Measurements from ENCODE around the gene KCNJ13. TPM values are rescaled to one million over a fixed set of nuclear protein-coding genes. Genes with fewer than 3 reads are reported as not detected.

The KCNJ13 gene
- total RNA-seq = not detected in 3 replicates
- long read RNA-seq = 0 reads

GRCh38 chr2:232776435-232776834 is at the start of gene KCNJ13:
TSS of gene KCNJ13 (minus strand) at chr2:232776565. CDS start at chr2:232771362, 5,203 bp downstream.
- no peak within 1 kb of the TSS for H3K27ac Mint-ChIP-seq (ENCODE audit: unreplicated experiment)
- H3K9me3 Mint-ChIP-seq (ENCODE audit: low read depth) = no peaks in the 10 kb centered on the region
- no peak for TF ChIP-seq CTCF (IDR thresholded peaks at IDR 0.05)
- peaks cover 7% of the 10 kb centered on the region for H3K36me3 Mint-ChIP-seq (ENCODE audit: low read depth)
- H3K27me3 Mint-ChIP-seq (ENCODE audit: low read depth) = no peaks in the 10 kb centered on the region
- H3K4me3 Mint-ChIP-seq (ENCODE audit: unreplicated experiment) = no peak within 1 kb of the TSS
- DNase-seq (ENCODE audit: low spot score) = no peak
- H3K4me1 Mint-ChIP-seq (ENCODE audit: low read depth) = peaks cover 20% of the 10 kb centered on the region

GRCh38 chr2:232817756-232818155 is 41.4 kb upstream of the KCNJ13 start:
- Mint-ChIP-seq H3K27ac (ENCODE audit: unreplicated experiment) (no peak overlapping the region), H3K36me3 (ENCODE audit: low read depth) (peaks cover 33% of the 10 kb centered on the region), H3K27me3 (ENCODE audit: low read depth) (no peaks in the 10 kb centered on the region), H3K9me3 (ENCODE audit: low read depth) (no peaks in the 10 kb centered on the region), H3K4me3 (ENCODE audit: unreplicated experiment) (no peak overlapping the region), H3K4me1 (ENCODE audit: low read depth) (no peaks in the 10 kb centered on the region)
- TF ChIP-seq CTCF (IDR thresholded peaks at IDR 0.05) = no peak
- DNase-seq (ENCODE audit: low spot score) = no peak

- Mint-ChIP-seq H3K9me3 (ENCODE audit: low read depth) (no peaks in the 10 kb centered on the region), H3K27me3 (ENCODE audit: low read depth) (no peaks in the 10 kb centered on the region), H3K4me1 (ENCODE audit: low read depth) (no peaks in the 10 kb centered on the region), H3K4me3 (ENCODE audit: unreplicated experiment) (no peak overlapping the region), H3K36me3 (ENCODE audit: low read depth) (peaks cover 36% of the 10 kb centered on the region), H3K27ac (ENCODE audit: unreplicated experiment) (no peak overlapping the region)
- TF ChIP-seq CTCF (IDR thresholded peaks at IDR 0.05) = no peak
- DNase-seq (ENCODE audit: low spot score) = no peak
These were observed 40.3 kb upstream of the KCNJ13 start for GRCh38 chr2:232816657-232817056.

GRCh38 chr2:232815569-232815968 is 39.2 kb upstream of the KCNJ13 start:
- H3K4me1 Mint-ChIP-seq (ENCODE audit: low read depth) = no peaks in the 10 kb centered on the region
- no peaks in the 10 kb centered on the region for H3K9me3 Mint-ChIP-seq (ENCODE audit: low read depth)
- H3K27me3 Mint-ChIP-seq (ENCODE audit: low read depth) = no peaks in the 10 kb centered on the region
- TF ChIP-seq CTCF (IDR thresholded peaks at IDR 0.05) = no peak
- DNase-seq (ENCODE audit: low spot score) = no peak
- no peak overlapping the region for H3K27ac Mint-ChIP-seq (ENCODE audit: unreplicated experiment)
- H3K36me3 Mint-ChIP-seq (ENCODE audit: low read depth) = peaks cover 35% of the 10 kb centered on the region
- H3K4me3 Mint-ChIP-seq (ENCODE audit: unreplicated experiment) = no peak overlapping the region

- H3K36me3 Mint-ChIP-seq (ENCODE audit: low read depth) = peaks cover 20% of the 10 kb centered on the region
- no peaks in the 10 kb centered on the region for H3K9me3 Mint-ChIP-seq (ENCODE audit: low read depth)
- H3K4me1 Mint-ChIP-seq (ENCODE audit: low read depth) = no peaks in the 10 kb centered on the region
- H3K27me3 Mint-ChIP-seq (ENCODE audit: low read depth) = no peaks in the 10 kb centered on the region
- H3K4me3 Mint-ChIP-seq (ENCODE audit: unreplicated experiment) = no peak overlapping the region
- no peak for DNase-seq (ENCODE audit: low spot score)
- no peak overlapping the region for H3K27ac Mint-ChIP-seq (ENCODE audit: unreplicated experiment)
- no peak for TF ChIP-seq CTCF (IDR thresholded peaks at IDR 0.05)
These were observed 34.1 kb upstream of the KCNJ13 start for GRCh38 chr2:232810444-232810843.

Data from chondrocyte (in vitro differentiated cells).